Measurements from ENCODE around the gene COL4A2. TPM values are rescaled to one million over a fixed set of nuclear protein-coding genes. Genes with fewer than 3 reads are reported as not detected.

The COL4A2 gene
- total and polyA plus RNA-seq, 12 donors = 70.9 to 1,589 (median 171) TPM

DNA sequence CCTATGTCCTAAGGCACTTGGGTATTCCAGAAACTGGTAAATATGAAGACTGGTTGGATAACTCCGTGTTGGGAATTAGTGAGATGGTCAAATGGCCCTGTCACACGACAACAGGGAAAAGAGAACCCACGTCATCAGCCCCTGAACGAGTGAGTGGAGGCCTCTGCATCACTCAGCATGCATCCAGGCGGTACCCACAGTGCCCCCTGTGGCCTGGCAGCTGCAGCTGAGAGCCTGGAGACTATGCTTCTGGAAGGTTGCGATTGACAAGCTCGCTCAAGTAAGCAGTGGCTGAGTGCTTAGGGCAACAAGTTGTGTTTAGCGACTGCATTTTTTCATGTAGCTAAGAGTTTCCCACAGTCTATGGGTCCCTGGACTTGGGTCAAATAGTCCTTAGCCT lies 55.9 kb downstream of the COL4A2 start:
- H3K27me3 ChIP-seq = no peaks in the 10 kb centered on the region
- no peak overlapping the region for H3K4me3 ChIP-seq
- H3K9me3 ChIP-seq (replicated peaks in 1 of 3) = no peaks in the 10 kb centered on the region
- no peaks in the 10 kb centered on the region for H3K36me3 ChIP-seq (replicated peaks in 1 of 2)
- intact Hi-C loops (cut with DNase I) = no loop called here
- no peak for TF ChIP-seq POLR2A (IDR thresholded peaks at IDR 0.05)
- DNase-seq = no peak
- peak overlapping the region in 2 of 5 donors; percentile 5 to 59 for H3K27ac ChIP-seq
- 79 to 89% (median 85%) methylated on average over 8 of the region's 8 CpGs for WGBS, 4 donors
- peaks cover 0 to 6% of the 10 kb centered on the region in 2 donors for H3K4me1 ChIP-seq (replicated peaks in 1 of 2)

GRCh38 chr13:110364081-110364480 lies 57.0 kb downstream of the COL4A2 start:
- Histone ChIP-seq H3K9me3 (replicated peaks in 1 of 3) (no peaks in the 10 kb centered on the region), H3K27ac (peak overlapping the region in 1 of 5 donors; percentile 7), H3K4me3 (no peak overlapping the region), H3K4me1 (replicated peaks in 1 of 2) (peaks cover 0 to 6% of the 10 kb centered on the region in 2 donors), H3K36me3 (replicated peaks in 1 of 2) (no peaks in the 10 kb centered on the region), H3K27me3 (no peaks in the 10 kb centered on the region)
- intact Hi-C loops (cut with DNase I) = no loop called here
- TF ChIP-seq CTCF (IDR thresholded peaks at IDR 0.05) (no peak), POLR2A (IDR thresholded peaks at IDR 0.05) (no peak)
- DNase-seq = no peak
- WGBS, 4 donors = 74 to 90% (median 82%) methylated on average over 5 of the region's 5 CpGs

DNA sequence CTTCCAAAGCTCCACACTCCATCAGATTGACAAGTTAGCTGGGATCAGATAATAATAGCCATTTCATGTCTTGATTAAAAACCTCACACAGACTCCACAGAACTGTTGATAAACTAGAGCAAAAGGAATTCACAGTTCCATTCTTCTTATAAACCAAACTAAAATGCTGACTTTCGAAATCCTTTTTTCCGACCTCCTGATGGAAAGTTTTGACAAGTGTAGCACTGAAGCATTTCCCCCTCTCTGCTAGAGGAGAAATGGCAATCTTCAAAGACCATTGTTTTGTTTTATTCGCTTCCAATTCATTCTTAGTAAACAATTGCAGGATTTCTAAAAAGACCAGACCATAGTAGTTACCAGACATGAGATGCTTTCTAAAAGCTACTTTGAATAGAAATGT lies 58.8 kb downstream of the COL4A2 start:
- TF ChIP-seq CTCF (IDR thresholded peaks at IDR 0.05) (no peak), POLR2A (IDR thresholded peaks at IDR 0.05) (no peak)
- no peak for DNase-seq
- intact Hi-C loops (cut with DNase I) = no loop called here

DNA sequence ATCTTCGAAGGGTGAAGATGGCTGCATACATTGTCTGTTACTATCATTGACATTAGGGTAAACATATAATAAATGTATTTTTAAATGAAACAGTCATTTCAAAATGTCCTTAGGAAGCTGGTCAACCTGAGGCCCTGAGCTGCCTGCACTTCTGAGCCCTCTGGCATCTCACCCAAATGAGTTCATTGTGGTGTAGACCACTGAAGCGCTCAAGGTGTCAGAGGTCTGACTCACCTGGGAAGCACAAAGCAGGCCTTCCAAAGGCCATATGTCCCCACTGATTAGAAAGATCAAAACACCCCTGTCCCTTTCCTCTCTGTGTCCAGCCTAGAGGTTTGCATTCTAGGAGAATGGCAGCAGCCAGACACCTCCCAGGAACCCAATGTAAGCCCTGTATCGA lies 59.6 kb downstream of the COL4A2 start:
- intact Hi-C loops (cut with DNase I) = no loop called here
- Histone ChIP-seq H3K36me3 (replicated peaks in 1 of 2) (no peaks in the 10 kb centered on the region), H3K4me1 (replicated peaks in 1 of 2) (peaks cover 0 to 15% of the 10 kb centered on the region in 2 donors), H3K27ac (no peak overlapping the region), H3K4me3 (no peak overlapping the region), H3K9me3 (replicated peaks in 1 of 3) (no peaks in the 10 kb centered on the region), H3K27me3 (no peaks in the 10 kb centered on the region)
- TF ChIP-seq POLR2A (IDR thresholded peaks at IDR 0.05) (no peak), CTCF (IDR thresholded peaks at IDR 0.05) (no peak)
- 81 to 94% (median 90%) methylated on average over 2 to 3 of the region's 3 CpGs for WGBS, 4 donors
- DNase-seq = no peak

More for the DNA sequence above, 58.8 kb downstream of the COL4A2 start:
- H3K36me3 ChIP-seq (replicated peaks in 1 of 2) = no peaks in the 10 kb centered on the region
- no peaks in the 10 kb centered on the region for H3K9me3 ChIP-seq (replicated peaks in 1 of 3)
- no peaks in the 10 kb centered on the region for H3K27me3 ChIP-seq
- H3K27ac ChIP-seq = no peak overlapping the region
- peaks cover 0 to 11% of the 10 kb centered on the region in 2 donors for H3K4me1 ChIP-seq (replicated peaks in 1 of 2)
- H3K4me3 ChIP-seq = no peak overlapping the region
- 79 to 85% (median 82%) methylated on average over 3 of the region's 3 CpGs for WGBS, 4 donors

DNA sequence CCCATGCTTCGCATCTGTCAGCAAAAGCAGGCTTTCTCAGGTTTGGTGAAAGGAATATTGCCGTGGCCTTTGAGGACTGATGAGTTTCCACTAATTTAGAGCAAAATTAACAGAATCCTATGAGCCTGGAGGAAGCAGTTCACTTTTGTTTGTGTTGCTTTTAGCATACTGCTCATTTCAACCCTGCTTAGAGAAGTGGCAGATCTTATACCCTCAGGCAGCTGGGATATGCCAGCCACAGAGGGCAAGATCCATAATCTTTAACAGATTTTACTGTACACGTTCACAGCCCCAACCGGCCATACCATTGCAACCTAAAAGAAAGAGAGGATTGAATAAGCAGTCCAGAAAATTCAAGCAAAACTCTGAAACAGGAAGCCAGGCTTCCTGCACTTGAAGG lies 60.5 kb downstream of the COL4A2 start:
- H3K9me3 ChIP-seq (replicated peaks in 1 of 3) = no peaks in the 10 kb centered on the region
- WGBS, 4 donors = 47 to 93% (median 74%) methylated on average over 3 to 4 of the region's 4 CpGs
- intact Hi-C loops (cut with DNase I) = no loop called here
- no peak overlapping the region for H3K27ac ChIP-seq
- no peaks in the 10 kb centered on the region for H3K27me3 ChIP-seq
- no peak for DNase-seq
- H3K4me3 ChIP-seq = no peak overlapping the region
- peaks cover 3 to 22% of the 10 kb centered on the region in 2 donors for H3K4me1 ChIP-seq (replicated peaks in 1 of 2)
- no peaks in the 10 kb centered on the region for H3K36me3 ChIP-seq (replicated peaks in 1 of 2)
- TF ChIP-seq CTCF (IDR thresholded peaks at IDR 0.05) (no peak), POLR2A (IDR thresholded peaks at IDR 0.05) (no peak)
